Activated effector memory CD4-positive, alpha-beta T cell treated with Interleukin-2 at 50 U/mL for 16 hours (primary cell): ENCODE results near the gene DNAI2.

Experiments
- DNase-seq: peaks from one replicate; pipeline ENCODE4 v3.0.0-alpha.2; 2020

Gene DNAI2

GRCh38 chr17:74274060-74274708 is at the start of gene DNAI2:
DNAI2 (plus strand) TSS chr17:74274234; CDS start chr17:74281818, 7,584 bp downstream.
- DNase-seq, result no peak

GRCh38 chr17:74224959-74225725 is 48.9 kb upstream of the DNAI2 start:
- DNase-seq, result no peak

- no peak for DNase-seq
Observed at GRCh38 chr17:74226252-74226651, 47.8 kb upstream of the DNAI2 start.

- DNase-seq, result no peak
Observed at GRCh38 chr17:74227271-74228080, 46.6 kb upstream of the DNAI2 start.

GRCh38 chr17:74228306-74228978 is 45.6 kb upstream of the DNAI2 start:
- no peak for DNase-seq

GRCh38 chr17:74230896-74231295 is 43.1 kb upstream of the DNAI2 start:
- DNase-seq, result no peak

- no peak for DNase-seq
Observed at GRCh38 chr17:74231928-74232907, 41.8 kb upstream of the DNAI2 start.

- DNase-seq, result no peak
Observed at GRCh38 chr17:74233937-74234336, 40.1 kb upstream of the DNAI2 start.

- DNase-seq, result no peak
Observed at GRCh38 chr17:74234486-74234885, 39.5 kb upstream of the DNAI2 start.

- DNase-seq, result no peak
Observed at GRCh38 chr17:74235040-74235581, 38.9 kb upstream of the DNAI2 start.

- DNase-seq, result no peak
Observed at GRCh38 chr17:74235911-74236371, 38.1 kb upstream of the DNAI2 start.

GRCh38 chr17:74237321-74237720 is 36.7 kb upstream of the DNAI2 start:
- DNase-seq, result no peak

- no peak for DNase-seq
Observed at GRCh38 chr17:74239172-74239571, 34.9 kb upstream of the DNAI2 start.

GRCh38 chr17:74240618-74241205 is 33.3 kb upstream of the DNAI2 start:
- DNase-seq, result no peak

GRCh38 chr17:74241431-74241830 is 32.6 kb upstream of the DNAI2 start:
- no peak for DNase-seq

- no peak for DNase-seq
Observed at GRCh38 chr17:74241847-74242246, 32.2 kb upstream of the DNAI2 start.

GRCh38 chr17:74243013-74243755 is 30.9 kb upstream of the DNAI2 start:
- DNase-seq, result no peak

- no peak for DNase-seq
Observed at GRCh38 chr17:74244128-74244527, 29.9 kb upstream of the DNAI2 start.

GRCh38 chr17:74244548-74244947 is 29.5 kb upstream of the DNAI2 start:
- no peak for DNase-seq

GRCh38 chr17:74245145-74245831 is 28.7 kb upstream of the DNAI2 start:
- no peak for DNase-seq
